ENCODE measurements around the gene INSIG1. TPM values are rescaled to one million over a fixed set of nuclear protein-coding genes. Genes with fewer than 3 reads are reported as not detected.

INSIG1 gene
- total RNA-seq, 1 donor from 2014 or later, result 21.8 TPM

- Mint-ChIP-seq H3K36me3 (ENCODE audit: unreplicated experiment) (no peaks in the 10 kb centered on the region), H3K4me3 (ENCODE audit: unreplicated experiment) (no peak overlapping the region), H3K9me3 (ENCODE audit: unreplicated experiment) (no peaks in the 10 kb centered on the region), H3K27me3 (ENCODE audit: unreplicated experiment) (peaks cover 27% of the 10 kb centered on the region), H3K4me1 (ENCODE audit: unreplicated experiment) (no peaks in the 10 kb centered on the region), H3K27ac (ENCODE audit: unreplicated experiment) (no peak overlapping the region)
- no peak for DNase-seq (ENCODE audit: extremely low spot score, unreplicated experiment)
- TF ChIP-seq, protein P1, sequence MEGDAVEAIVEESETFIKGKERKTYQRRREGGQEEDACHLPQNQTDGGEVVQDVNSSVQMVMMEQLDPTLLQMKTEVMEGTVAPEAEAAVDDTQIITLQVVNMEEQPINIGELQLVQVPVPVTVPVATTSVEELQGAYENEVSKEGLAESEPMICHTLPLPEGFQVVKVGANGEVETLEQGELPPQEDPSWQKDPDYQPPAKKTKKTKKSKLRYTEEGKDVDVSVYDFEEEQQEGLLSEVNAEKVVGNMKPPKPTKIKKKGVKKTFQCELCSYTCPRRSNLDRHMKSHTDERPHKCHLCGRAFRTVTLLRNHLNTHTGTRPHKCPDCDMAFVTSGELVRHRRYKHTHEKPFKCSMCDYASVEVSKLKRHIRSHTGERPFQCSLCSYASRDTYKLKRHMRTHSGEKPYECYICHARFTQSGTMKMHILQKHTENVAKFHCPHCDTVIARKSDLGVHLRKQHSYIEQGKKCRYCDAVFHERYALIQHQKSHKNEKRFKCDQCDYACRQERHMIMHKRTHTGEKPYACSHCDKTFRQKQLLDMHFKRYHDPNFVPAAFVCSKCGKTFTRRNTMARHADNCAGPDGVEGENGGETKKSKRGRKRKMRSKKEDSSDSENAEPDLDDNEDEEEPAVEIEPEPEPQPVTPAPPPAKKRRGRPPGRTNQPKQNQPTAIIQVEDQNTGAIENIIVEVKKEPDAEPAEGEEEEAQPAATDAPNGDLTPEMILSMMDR (IDR thresholded peaks at IDR 0.05), result no peak
Observed at GRCh38 chr7:155324918-155325235, 27.2 kb downstream of the INSIG1 start.

DNA sequence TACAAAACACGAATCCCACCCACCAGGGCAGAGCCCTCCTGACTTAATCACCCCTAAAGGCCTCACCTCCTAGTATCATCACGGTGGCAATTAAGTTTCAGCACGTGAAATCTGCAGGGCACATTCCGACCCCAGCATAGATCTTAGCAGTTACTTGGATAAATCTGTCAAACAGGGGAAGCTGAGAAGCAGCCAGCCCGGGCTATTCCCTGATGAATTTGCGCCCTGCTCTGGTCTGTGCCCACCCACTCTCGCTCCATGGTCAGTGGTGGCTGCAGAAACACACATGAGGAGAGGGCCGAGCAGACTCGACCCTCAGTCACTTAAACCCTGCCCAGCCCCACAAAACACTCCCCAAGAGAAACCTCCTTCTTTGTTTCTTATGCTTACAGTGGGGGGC is 28.7 kb downstream of the INSIG1 start:
- H3K27me3 Mint-ChIP-seq (ENCODE audit: unreplicated experiment), result peaks cover 18% of the 10 kb centered on the region
- no peak overlapping the region for H3K27ac Mint-ChIP-seq (ENCODE audit: unreplicated experiment)
- no peak for DNase-seq (ENCODE audit: extremely low spot score, unreplicated experiment)
- H3K9me3 Mint-ChIP-seq (ENCODE audit: unreplicated experiment), result no peaks in the 10 kb centered on the region
- no peaks in the 10 kb centered on the region for H3K36me3 Mint-ChIP-seq (ENCODE audit: unreplicated experiment)
- TF ChIP-seq, protein P1 (IDR thresholded peaks at IDR 0.05), result no peak
- no peaks in the 10 kb centered on the region for H3K4me1 Mint-ChIP-seq (ENCODE audit: unreplicated experiment)
- no peak overlapping the region for H3K4me3 Mint-ChIP-seq (ENCODE audit: unreplicated experiment)

GRCh38 chr7:155327590-155328320 is 30.1 kb downstream of the INSIG1 start:
- H3K36me3 Mint-ChIP-seq (ENCODE audit: unreplicated experiment), result no peaks in the 10 kb centered on the region

GRCh38 chr7:155329225-155329624 is 31.5 kb downstream of the INSIG1 start:
- Mint-ChIP-seq H3K27me3 (ENCODE audit: unreplicated experiment) (peaks cover 11% of the 10 kb centered on the region), H3K4me1 (ENCODE audit: unreplicated experiment) (no peaks in the 10 kb centered on the region), H3K9me3 (ENCODE audit: unreplicated experiment) (no peaks in the 10 kb centered on the region), H3K4me3 (ENCODE audit: unreplicated experiment) (no peak overlapping the region), H3K36me3 (ENCODE audit: unreplicated experiment) (no peaks in the 10 kb centered on the region), H3K27ac (ENCODE audit: unreplicated experiment) (no peak overlapping the region)
- TF ChIP-seq, protein P1 (IDR thresholded peaks at IDR 0.05), result no peak
- no peak for DNase-seq (ENCODE audit: extremely low spot score, unreplicated experiment)

More at GRCh38 chr7:155327590-155328320, 30.1 kb downstream of the INSIG1 start:
- TF ChIP-seq, protein P1 (IDR thresholded peaks at IDR 0.05), result no peak
- Mint-ChIP-seq H3K27ac (ENCODE audit: unreplicated experiment) (no peak overlapping the region), H3K4me1 (ENCODE audit: unreplicated experiment) (no peaks in the 10 kb centered on the region), H3K9me3 (ENCODE audit: unreplicated experiment) (no peaks in the 10 kb centered on the region), H3K4me3 (ENCODE audit: unreplicated experiment) (no peak overlapping the region), H3K27me3 (ENCODE audit: unreplicated experiment) (peaks cover 20% of the 10 kb centered on the region)
- DNase-seq (ENCODE audit: extremely low spot score, unreplicated experiment), result no peak

- H3K36me3 Mint-ChIP-seq (ENCODE audit: unreplicated experiment), result no peaks in the 10 kb centered on the region
- H3K27me3 Mint-ChIP-seq (ENCODE audit: unreplicated experiment), result peaks cover 6% of the 10 kb centered on the region
- TF ChIP-seq, protein P1 (IDR thresholded peaks at IDR 0.05), result no peak
- H3K4me3 Mint-ChIP-seq (ENCODE audit: unreplicated experiment), result no peak overlapping the region
- H3K4me1 Mint-ChIP-seq (ENCODE audit: unreplicated experiment), result no peaks in the 10 kb centered on the region
- no peak for DNase-seq (ENCODE audit: extremely low spot score, unreplicated experiment)
- no peak overlapping the region for H3K27ac Mint-ChIP-seq (ENCODE audit: unreplicated experiment)
- H3K9me3 Mint-ChIP-seq (ENCODE audit: unreplicated experiment), result no peaks in the 10 kb centered on the region
Observed at GRCh38 chr7:155331396-155331795, 33.7 kb downstream of the INSIG1 start.
